ENCODE measurements around the gene YWHAG. TPM values are rescaled to one million over a fixed set of nuclear protein-coding genes. Genes with fewer than 3 reads are reported as not detected.
A peak's percentile ranks its signal among the peaks of the same experiment; 100 is the strongest.

YWHAG gene
- total RNA-seq, 1 donor from 2014 or later, result 351 TPM

GRCh38 chr7:76400248-76400647 is 41.5 kb upstream of the YWHAG start:
- H3K79me2 ChIP-seq (ENCODE audit: insufficient read depth, low read length), result no peaks in the 10 kb centered on the region
- FAIRE-seq, result no peak
- no peak overlapping the region for H3K27ac Mint-ChIP-seq (ENCODE audit: unreplicated experiment)
- no peak overlapping the region for H3K4me3 Mint-ChIP-seq (ENCODE audit: unreplicated experiment)
- no peaks in the 10 kb centered on the region for H3K9me3 ChIP-seq (ENCODE audit: insufficient read depth, low read depth, low read length)
- H3K27ac ChIP-seq (ENCODE audit: low read depth, low read length), result no peak overlapping the region
- H3K4me1 Mint-ChIP-seq (ENCODE audit: low read depth, unreplicated experiment), result no peaks in the 10 kb centered on the region
- no peaks in the 10 kb centered on the region for H3K27me3 ChIP-seq (ENCODE audit: insufficient read depth, low read length)
- peaks cover 3% of the 10 kb centered on the region for H3K36me3 Mint-ChIP-seq (ENCODE audit: low read depth, unreplicated experiment)
- no peak overlapping the region for H2AFZ ChIP-seq (ENCODE audit: low read depth, low read length)
- no peaks in the 10 kb centered on the region for H3K36me3 ChIP-seq (ENCODE audit: insufficient read depth, low read length)
- DNase-seq (ENCODE audit: low read depth), result no peak
- TF ChIP-seq, protein P1, sequence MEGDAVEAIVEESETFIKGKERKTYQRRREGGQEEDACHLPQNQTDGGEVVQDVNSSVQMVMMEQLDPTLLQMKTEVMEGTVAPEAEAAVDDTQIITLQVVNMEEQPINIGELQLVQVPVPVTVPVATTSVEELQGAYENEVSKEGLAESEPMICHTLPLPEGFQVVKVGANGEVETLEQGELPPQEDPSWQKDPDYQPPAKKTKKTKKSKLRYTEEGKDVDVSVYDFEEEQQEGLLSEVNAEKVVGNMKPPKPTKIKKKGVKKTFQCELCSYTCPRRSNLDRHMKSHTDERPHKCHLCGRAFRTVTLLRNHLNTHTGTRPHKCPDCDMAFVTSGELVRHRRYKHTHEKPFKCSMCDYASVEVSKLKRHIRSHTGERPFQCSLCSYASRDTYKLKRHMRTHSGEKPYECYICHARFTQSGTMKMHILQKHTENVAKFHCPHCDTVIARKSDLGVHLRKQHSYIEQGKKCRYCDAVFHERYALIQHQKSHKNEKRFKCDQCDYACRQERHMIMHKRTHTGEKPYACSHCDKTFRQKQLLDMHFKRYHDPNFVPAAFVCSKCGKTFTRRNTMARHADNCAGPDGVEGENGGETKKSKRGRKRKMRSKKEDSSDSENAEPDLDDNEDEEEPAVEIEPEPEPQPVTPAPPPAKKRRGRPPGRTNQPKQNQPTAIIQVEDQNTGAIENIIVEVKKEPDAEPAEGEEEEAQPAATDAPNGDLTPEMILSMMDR (IDR thresholded peaks at IDR 0.05; ENCODE audit: insufficient read depth, low read depth, low read length), result no peak
- no peak for TF ChIP-seq EZH2 (IDR thresholded peaks at IDR 0.05; ENCODE audit: insufficient read depth, low read length)
- no peaks in the 10 kb centered on the region for H3K4me1 ChIP-seq (ENCODE audit: insufficient read depth, low read length)
- H3K4me3 ChIP-seq (ENCODE audit: insufficient read depth, low read depth, low read length), result no peak overlapping the region
- no peaks in the 10 kb centered on the region for H4K20me1 ChIP-seq (ENCODE audit: insufficient read depth, low read length)
- H3K9me3 Mint-ChIP-seq (ENCODE audit: unreplicated experiment), result no peaks in the 10 kb centered on the region
- no peak overlapping the region for H3K4me2 ChIP-seq (ENCODE audit: low read length)
- H3K27me3 Mint-ChIP-seq (ENCODE audit: low read depth, unreplicated experiment), result peaks cover 3% of the 10 kb centered on the region
- H3K9ac ChIP-seq (ENCODE audit: low read length), result no peak overlapping the region

GRCh38 chr7:76397409-76398183 is 38.8 kb upstream of the YWHAG start:
- no peak overlapping the region for H3K27ac Mint-ChIP-seq (ENCODE audit: unreplicated experiment)
- H3K4me3 Mint-ChIP-seq (ENCODE audit: unreplicated experiment), result no peak overlapping the region
- no peaks in the 10 kb centered on the region for H3K9me3 ChIP-seq (ENCODE audit: insufficient read depth, low read depth, low read length)
- H4K20me1 ChIP-seq (ENCODE audit: insufficient read depth, low read length), result no peaks in the 10 kb centered on the region
- peaks cover 3% of the 10 kb centered on the region for H3K27me3 Mint-ChIP-seq (ENCODE audit: low read depth, unreplicated experiment)
- no peaks in the 10 kb centered on the region for H3K9me3 Mint-ChIP-seq (ENCODE audit: unreplicated experiment)
- peak overlapping the region; percentile 25 for H3K9ac ChIP-seq (ENCODE audit: low read length)
- no peaks in the 10 kb centered on the region for H3K79me2 ChIP-seq (ENCODE audit: insufficient read depth, low read length)
- no peaks in the 10 kb centered on the region for H3K27me3 ChIP-seq (ENCODE audit: insufficient read depth, low read length)
- FAIRE-seq (no peak), DNase-seq (ENCODE audit: low read depth) (peak; percentile 25)
- peak overlapping the region; percentile 88 for H2AFZ ChIP-seq (ENCODE audit: low read depth, low read length)
- peaks cover 2% of the 10 kb centered on the region for H3K36me3 Mint-ChIP-seq (ENCODE audit: low read depth, unreplicated experiment)
- peak overlapping the region; percentile 52 for H3K4me3 ChIP-seq (ENCODE audit: insufficient read depth, low read depth, low read length)
- peak overlapping the region; percentile 82 for H3K4me2 ChIP-seq (ENCODE audit: low read length)
- TF ChIP-seq EZH2 (IDR thresholded peaks at IDR 0.05; ENCODE audit: insufficient read depth, low read length), result no peak
- TF ChIP-seq, protein P1 (IDR thresholded peaks at IDR 0.05; ENCODE audit: insufficient read depth, low read depth, low read length), result no peak
- peaks cover 2% of the 10 kb centered on the region for H3K4me1 Mint-ChIP-seq (ENCODE audit: low read depth, unreplicated experiment)
- no peak overlapping the region for H3K27ac ChIP-seq (ENCODE audit: low read depth, low read length)
- H3K36me3 ChIP-seq (ENCODE audit: insufficient read depth, low read length), result no peaks in the 10 kb centered on the region
- peaks cover 7% of the 10 kb centered on the region for H3K4me1 ChIP-seq (ENCODE audit: insufficient read depth, low read length)

DNA sequence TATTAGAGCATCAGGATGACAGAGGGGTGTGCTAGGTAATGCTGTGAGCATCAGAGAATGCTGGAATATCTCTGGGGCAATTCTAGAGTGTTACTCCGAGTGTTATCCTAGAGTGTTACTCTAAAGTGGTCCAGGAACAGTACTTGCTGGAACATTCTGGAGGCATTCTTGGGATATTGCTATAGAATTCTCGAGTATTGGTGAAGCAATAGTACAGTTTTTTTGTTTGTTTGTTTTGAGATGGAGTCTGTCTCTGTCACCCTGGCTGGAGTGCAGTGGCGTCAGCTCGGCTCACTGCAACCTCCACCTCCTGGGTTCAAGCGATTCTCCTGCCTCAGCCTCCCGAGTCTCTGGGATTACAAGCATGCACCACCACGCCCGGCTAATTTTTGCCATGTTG is 38.1 kb upstream of the YWHAG start:
- Mint-ChIP-seq H3K27me3 (ENCODE audit: low read depth, unreplicated experiment) (peaks cover 3% of the 10 kb centered on the region), H3K9me3 (ENCODE audit: unreplicated experiment) (no peaks in the 10 kb centered on the region), H3K4me1 (ENCODE audit: low read depth, unreplicated experiment) (peaks cover 2% of the 10 kb centered on the region), H3K36me3 (ENCODE audit: low read depth, unreplicated experiment) (peaks cover 2% of the 10 kb centered on the region), H3K27ac (ENCODE audit: unreplicated experiment) (no peak overlapping the region), H3K4me3 (ENCODE audit: unreplicated experiment) (no peak overlapping the region)
- no peak for TF ChIP-seq EZH2 (IDR thresholded peaks at IDR 0.05; ENCODE audit: insufficient read depth, low read length)
- TF ChIP-seq, protein P1 (IDR thresholded peaks at IDR 0.05; ENCODE audit: insufficient read depth, low read depth, low read length), result no peak
- no peaks in the 10 kb centered on the region for H3K9me3 ChIP-seq (ENCODE audit: insufficient read depth, low read depth, low read length)
- FAIRE-seq (no peak), DNase-seq (ENCODE audit: low read depth) (no peak)
- no peaks in the 10 kb centered on the region for H4K20me1 ChIP-seq (ENCODE audit: insufficient read depth, low read length)
- no peaks in the 10 kb centered on the region for H3K79me2 ChIP-seq (ENCODE audit: insufficient read depth, low read length)
- H3K4me2 ChIP-seq (ENCODE audit: low read length), result peak overlapping the region; percentile 82
- H3K36me3 ChIP-seq (ENCODE audit: insufficient read depth, low read length), result no peaks in the 10 kb centered on the region
- H3K4me1 ChIP-seq (ENCODE audit: insufficient read depth, low read length), result peaks cover 7% of the 10 kb centered on the region
- no peak overlapping the region for H3K9ac ChIP-seq (ENCODE audit: low read length)
- H3K27me3 ChIP-seq (ENCODE audit: insufficient read depth, low read length), result no peaks in the 10 kb centered on the region
- no peak overlapping the region for H3K4me3 ChIP-seq (ENCODE audit: insufficient read depth, low read depth, low read length)
- no peak overlapping the region for H3K27ac ChIP-seq (ENCODE audit: low read depth, low read length)
- H2AFZ ChIP-seq (ENCODE audit: low read depth, low read length), result no peak overlapping the region
